Right lobe of liver (tissue), 4 donors: ENCODE measurements around the gene RAB43.

Experiments
- CTCF ChIP-seq, 4 donors: fragments of 200-600 bp in 3 of 4; fragments of 450-650 bp in 1 of 4; IDR thresholded peaks; one replicate each; pipeline versions ENCODE4 v1.5.1 to v1.8.0; 2016 to 2022; ENCODE audit warnings: antibody characterized with exemption in 4 of 4, mild to moderate bottlenecking in 2 of 4
- POLR2A ChIP-seq: fragments of 450-650 bp; IDR thresholded peaks from one replicate; pipeline ENCODE4 v1.6.1; 2017; ENCODE audit warnings: antibody characterized with exemption, mild to moderate bottlenecking
- donor health status: DM: no; HTN: no; CAD: no.
- donor health status: DM: no; HTN: no; CAD: no.
- donor health status: DM: no; HTN: yes; CAD: no.

- no peak for TF ChIP-seq CTCF (IDR thresholded peaks at IDR 0.05)
- no peak for TF ChIP-seq POLR2A
These were observed 61.2 kb downstream of the RAB43 start, which contains the start of gene GP9 for GRCh38 chr3:129060276-129061022.
